HCT116 (cell line): ENCODE data around the gene PRKCZ. TPM values are rescaled to one million over a fixed set of nuclear protein-coding genes. Genes with fewer than 3 reads are reported as not detected.
A peak's percentile ranks its signal among the peaks of the same experiment; 100 is the strongest.

Experiments used
- ATAC-seq: fragments of 200-7000 bp; cut with Tn5 transposase; 2 replicates; pipeline ENCODE4 v1.9.1; 2020; ENCODE audit warnings: mild to moderate bottlenecking, moderate library complexity
- BruUV-seq: library from RNA; stranded (reverse); fragments of 400-500 nt; replicated peaks from 2 replicates; lab custom pipeline; 2021; lab: Mats Ljungman, UMichigan
- CTCF ChIA-PET: fragments of 300-600 bp; sonication (Branson Sonifier 250); formaldehyde crosslinking; loops from one replicate; lab custom pipeline; 2021; ENCODE audit warnings: antibody characterized with exemption; lab: Charles Lee
- POLR2A ChIA-PET: fragments of 300-600, 350-600 bp; sonication (Branson Sonifier 250); formaldehyde crosslinking; loops from one replicate; lab custom pipeline; 2021; ENCODE audit warnings: antibody characterized with exemption; lab: Charles Lee
- RAD21 ChIA-PET, 2 experiments: fragments of 300-600 bp; sonication (Branson Sonifier 250); formaldehyde crosslinking; loops; one replicate each; lab custom pipeline; 2023; ENCODE audit warnings: low total read pairs in 2 of 2; ENCODE audit not compliant: uncharacterized antibody in 2 of 2, unreplicated experiment in 2 of 2, low non-redundant PET in 1 of 2; lab: Charles Lee
- DNase-seq: peaks from one replicate; pipeline ENCODE4 v3.0.0-alpha.2; 2010; ENCODE audit warnings: low read depth, low spot score
- H2AFZ ChIP-seq: fragments of 200-600 bp; shearing (Covaris generic), sonication (generic); 2 replicates; pipeline ENCODE4 v1.6.1; 2017; ENCODE audit warnings: low read depth, mixed run types, mixed read lengths, antibody characterized with exemption, low read length; ENCODE audit not compliant: poor library complexity, severe bottlenecking
- H3K27ac ChIP-seq: 2 replicates; pipeline ENCODE4 v1.5.1; 2012; ENCODE audit warnings: low read depth, low read length
- H3K27me3 ChIP-seq: fragments of 200-600 bp; sonication (generic); 2 replicates; pipeline ENCODE4 v1.6.1; 2016; ENCODE audit warnings: mixed run types, low read length, mixed read lengths; ENCODE audit not compliant: insufficient read depth
- H3K36me3 ChIP-seq, 2 experiments: fragments of 200-500 bp in 1 of 2; fragments of 200-600 bp in 1 of 2; sonication (Bioruptor generic) in 1 of 2; sonication (generic) in 1 of 2; 2 replicates each; pipeline versions ENCODE4 v1.5.1 to v1.6.1; 2014 to 2016; ENCODE audit warnings: low read length in 2 of 2, inconsistent platforms in 1 of 2, mixed read lengths in 1 of 2, mixed run types in 1 of 2; ENCODE audit not compliant: insufficient read depth in 2 of 2, control insufficient read depth in 1 of 2
- H3K4me1 ChIP-seq, 2 experiments: fragments of 200-600 bp in 1 of 2; sonication (generic) in 1 of 2; 2 replicates each; pipeline versions ENCODE4 v1.5.1 to v1.6.1; 2012 to 2017; ENCODE audit warnings: low read length in 2 of 2, inconsistent platforms in 1 of 2, mild to moderate bottlenecking in 1 of 2, mixed read lengths in 1 of 2, mixed run types in 1 of 2, moderate library complexity in 1 of 2; ENCODE audit not compliant: insufficient read depth in 2 of 2, control insufficient read depth in 1 of 2
- H3K4me2 ChIP-seq: fragments of 200-600 bp; sonication (generic); 2 replicates; pipeline ENCODE4 v1.6.1; 2017; ENCODE audit warnings: mixed run types, low read length, mixed read lengths
- H3K4me3 ChIP-seq, 2 experiments: fragments of 200-600 bp in 1 of 2; sonication (generic) in 1 of 2; replicated peaks in 1 of 2; 2 replicates each; pipeline ENCODE4 v1.5.1; 2011 to 2016; ENCODE audit warnings: low read length in 2 of 2, control low read depth in 1 of 2, low read depth in 1 of 2, mild to moderate bottlenecking in 1 of 2, mixed read lengths in 1 of 2, mixed run types in 1 of 2
- H3K79me2 ChIP-seq: fragments of 200-600 bp; sonication (generic); 2 replicates; pipeline ENCODE4 v1.6.1; 2017; ENCODE audit warnings: mild to moderate bottlenecking, mixed run types, low read length, moderate library complexity, mixed read lengths; ENCODE audit not compliant: insufficient read depth
- H3K9ac ChIP-seq: fragments of 200-600 bp; sonication (generic); 2 replicates; pipeline ENCODE4 v1.6.1; 2016; ENCODE audit warnings: low read length, mixed read lengths
- H3K9me2 ChIP-seq: fragments of 200-600 bp; sonication (generic), shearing (Covaris generic); 2 replicates; pipeline ENCODE4 v1.6.1; 2017; ENCODE audit warnings: mixed run types, mild to moderate bottlenecking, moderate library complexity; ENCODE audit not compliant: insufficient read depth
- H3K9me3 ChIP-seq, 2 experiments: fragments of 200-500 bp in 1 of 2; fragments of 200-600 bp in 1 of 2; sonication (Bioruptor generic) in 1 of 2; sonication (generic) in 1 of 2; 2 replicates each; pipeline ENCODE4 v1.6.1; 2014 to 2017; ENCODE audit warnings: low read length in 2 of 2, mixed read lengths in 2 of 2, inconsistent platforms in 1 of 2, low read depth in 1 of 2, mild to moderate bottlenecking in 1 of 2, mixed run types in 1 of 2, moderate library complexity in 1 of 2; ENCODE audit not compliant: control insufficient read depth in 1 of 2, insufficient read depth in 1 of 2
- H4K20me1 ChIP-seq: fragments of 200-600 bp; sonication (generic), shearing (Covaris generic); 2 replicates; pipeline ENCODE4 v1.6.1; 2017; ENCODE audit warnings: mixed run types, mild to moderate bottlenecking, moderate library complexity; ENCODE audit not compliant: insufficient read depth
- EGR1 ChIP-seq: IDR thresholded peaks from 2 replicates; pipeline ENCODE4 v1.6.1; 2012; ENCODE audit warnings: low read depth
- EZH2 ChIP-seq: fragments of 200-600 bp; sonication (generic); IDR thresholded peaks from 2 replicates; pipeline ENCODE4 v1.6.1; 2017; ENCODE audit warnings: antibody characterized with exemption, mixed run types
- FOSL1 ChIP-seq: IDR thresholded peaks from 2 replicates; pipeline ENCODE4 v1.6.1; 2012; ENCODE audit warnings: low read depth
- JUND ChIP-seq: IDR thresholded peaks from 2 replicates; pipeline ENCODE4 v1.6.1; 2012
- POLR2A ChIP-seq: IDR thresholded peaks from 2 replicates; pipeline ENCODE4 v1.7.0; 2011; ENCODE audit warnings: borderline replicate concordance; ENCODE audit not compliant: insufficient read depth, insufficient read length; ENCODE audit errors: extremely low read depth
- SIN3A ChIP-seq: IDR thresholded peaks from 2 replicates; pipeline ENCODE4 v1.6.1; 2012; ENCODE audit warnings: low read depth
- SRF ChIP-seq: IDR thresholded peaks from 2 replicates; pipeline ENCODE4 v1.6.1; 2012; ENCODE audit warnings: low read depth
- TCF7L2 ChIP-seq: IDR thresholded peaks from 2 replicates; pipeline ENCODE4 v1.7.0; 2011; ENCODE audit warnings: borderline replicate concordance, inconsistent platforms; ENCODE audit not compliant: insufficient read depth, insufficient read length; ENCODE audit errors: extremely low read depth
- YY1 ChIP-seq: IDR thresholded peaks from 2 replicates; pipeline ENCODE4 v1.6.1; 2011; ENCODE audit warnings: low read length, low read depth, moderate library complexity, mild to moderate bottlenecking; ENCODE audit not compliant: insufficient replicate concordance; ENCODE audit errors: extremely low read depth
- intact Hi-C: fragments of 100-400 bp; cut with micrococcal nuclease; formaldehyde crosslinking; loops from 2 replicates; pipeline ENCODE4 v1.10.0; 2022
- total RNA-seq: library from RNA; stranded (reverse); gene quantifications from one replicate; pipeline ENCODE4 v1.2.1, GENCODE V29; 2021; ENCODE audit not compliant: unreplicated experiment

PRKCZ gene
- total RNA-seq, 1 experiment from 2014 or later = 46.8 TPM

DNA sequence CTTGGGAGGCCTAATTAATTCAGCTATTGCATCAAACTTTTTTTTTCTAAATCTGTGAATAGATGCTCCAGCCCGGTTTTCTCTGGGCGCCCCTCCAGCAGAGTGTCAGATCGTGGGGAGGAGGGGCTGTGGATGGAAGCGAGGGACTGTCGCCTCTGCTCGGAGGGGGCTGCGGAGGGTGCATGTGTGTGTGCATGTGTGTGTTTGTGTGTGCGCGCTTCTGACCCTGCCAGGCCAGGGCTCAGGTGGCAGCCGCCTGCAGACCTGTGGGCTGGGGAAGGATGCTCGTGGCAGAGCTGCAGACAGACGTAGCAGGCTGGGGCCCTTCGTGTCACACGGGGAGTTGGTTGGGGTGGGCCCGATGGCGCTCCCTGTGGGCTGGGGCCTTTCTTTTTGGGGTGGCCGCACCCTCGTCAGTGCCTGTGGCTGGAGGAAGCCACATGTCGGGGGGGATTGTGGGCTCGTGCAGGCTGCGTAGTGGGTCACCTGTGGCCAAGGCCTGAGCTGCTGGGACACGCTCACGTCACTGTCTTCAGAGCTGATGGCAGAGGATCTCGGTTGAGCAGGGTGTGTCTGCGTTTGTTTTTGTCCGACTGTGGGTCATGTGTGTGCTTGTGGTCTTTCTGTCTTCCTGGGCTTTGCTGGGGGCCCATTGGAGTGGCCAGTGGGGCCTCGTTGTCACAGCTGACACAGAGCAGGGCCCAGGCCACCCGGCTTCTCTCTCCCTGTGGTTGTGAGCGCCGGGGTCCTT is 180.7 kb downstream of the PRKCZ start:
- H3K36me3 ChIP-seq = peaks cover 0 to 8% of the 10 kb centered on the region in 2 experiments; a peak in 1 of 4 replicates
- BruUV-seq = no TSS peak
- peak overlapping the region in 1 of 2 experiments; percentile 67; a peak in 2 of 4 replicates for H3K4me3 ChIP-seq
- ChIA-PET POLR2A (no interaction called here), RAD21 (no interaction called here)
- peaks cover 23 to 37% of the 10 kb centered on the region in 2 experiments for H3K4me1 ChIP-seq
- DNase-seq (no peak), ATAC-seq (no peak)
- no peaks in the 10 kb centered on the region for H3K27me3 ChIP-seq
- H3K4me2 ChIP-seq = peak overlapping the region; percentile 95
- H2AFZ ChIP-seq = no peak overlapping the region
- H3K9me3 ChIP-seq = no peaks in the 10 kb centered on the region
- no peak overlapping the region for H3K9ac ChIP-seq
- peaks cover 28% of the 10 kb centered on the region; the same call in 1 of the 2 replicates for H4K20me1 ChIP-seq
- peaks cover 73% of the 10 kb centered on the region for H3K79me2 ChIP-seq
- peak overlapping the region; percentile 63; the same call in 1 of the 2 replicates for H3K27ac ChIP-seq
- TF ChIP-seq EZH2 = no peak
- no peak for TF ChIP-seq POLR2A
- no peak for TF ChIP-seq JUND
- no peak for TF ChIP-seq FOSL1
- no peak for TF ChIP-seq TCF7L2
- TF ChIP-seq SIN3A = no peak
- TF ChIP-seq SRF = no peak
- TF ChIP-seq EGR1 = no peak
- no peak for TF ChIP-seq YY1
- TF ChIP-seq, all 23 proteins: peak for 0
- intact Hi-C loops = loop anchor here (5.0 kb wide), 1 partner anchor 34 kb away; no protein-coding TSS in a partner anchor
- H3K9me2 ChIP-seq = no peaks in the 10 kb centered on the region
- CTCF ChIA-PET = no interaction called here
